Measurements from ENCODE around the gene C10orf95. TPM values are rescaled to one million over a fixed set of nuclear protein-coding genes. Genes with fewer than 3 reads are reported as not detected.

Gene C10orf95
- total and polyA plus RNA-seq, 10 donors: 0.06 to 0.77 (median 0.33) TPM; not detected in 3

GRCh38 chr10:102485093-102485784 is 33.9 kb upstream of the C10orf95 start:
- DNase-seq: peak; percentile 58
- H3K27ac ChIP-seq: no peak overlapping the region
- no peak overlapping the region for H3K4me3 ChIP-seq
- H3K4me1 ChIP-seq: no peaks in the 10 kb centered on the region
- H3K27me3 ChIP-seq (replicated peaks in 1 of 7): no peaks in the 10 kb centered on the region
- no peaks in the 10 kb centered on the region for H3K9me3 ChIP-seq
- 90 to 94% (median 92%) methylated on average over 18 of the region's 18 CpGs for WGBS, 5 donors
- TF ChIP-seq CTCF (IDR thresholded peaks at IDR 0.05 in 8 of 11, conservative IDR thresholded peaks at IDR 0.05 in 3 of 11) (no peak), POLR2AphosphoS5 (IDR thresholded peaks at IDR 0.05) (peak in 2 of 3 donors; percentile 20 to 32)
- H3K36me3 ChIP-seq: peaks cover 7 to 100% (median 100%) of the 10 kb centered on the region in 6 donors
- intact Hi-C loops (cut with DNase I; ENCODE audit: low total_unique reads): no loop called here

- intact Hi-C loops (cut with DNase I; ENCODE audit: low total_unique reads): no loop called here
- Histone ChIP-seq H3K36me3 (peaks cover 7 to 100% (median 95%) of the 10 kb centered on the region in 6 donors), H3K4me3 (no peak overlapping the region), H3K27ac (no peak overlapping the region), H3K4me1 (peaks cover 0 to 6% (median 2%) of the 10 kb centered on the region in 6 donors), H3K9me3 (no peaks in the 10 kb centered on the region), H3K27me3 (replicated peaks in 1 of 7) (no peaks in the 10 kb centered on the region)
- DNase-seq: peak; percentile 40
- 95 to 98% (median 96%) methylated on average over 13 of the region's 13 CpGs for WGBS, 5 donors
- TF ChIP-seq POLR2AphosphoS5 (IDR thresholded peaks at IDR 0.05) (peak in 2 of 3 donors; percentile 7 to 46), CTCF (IDR thresholded peaks at IDR 0.05 in 8 of 11, conservative IDR thresholded peaks at IDR 0.05 in 3 of 11) (no peak)
Measured at GRCh38 chr10:102484021-102484420, 32.7 kb upstream of the C10orf95 start.

- H3K4me1 ChIP-seq: peaks cover 0 to 14% (median 4%) of the 10 kb centered on the region in 6 donors
- intact Hi-C loops (cut with DNase I; ENCODE audit: low total_unique reads): no loop called here
- WGBS, 5 donors: 89 to 96% (median 91%) methylated on average over 8 to 9 of the region's 9 CpGs
- no peaks in the 10 kb centered on the region for H3K9me3 ChIP-seq
- DNase-seq: no peak
- H3K27ac ChIP-seq: peak overlapping the region in 1 of 8 donors; percentile 48
- no peak for TF ChIP-seq CTCF (IDR thresholded peaks at IDR 0.05 in 8 of 11, conservative IDR thresholded peaks at IDR 0.05 in 3 of 11)
- peak in 2 of 3 donors; percentile 33 to 56 for TF ChIP-seq POLR2AphosphoS5 (IDR thresholded peaks at IDR 0.05)
- TF ChIP-seq POLR2A (IDR thresholded peaks at IDR 0.05): no peak
- peaks cover 5 to 95% (median 59%) of the 10 kb centered on the region in 6 donors for H3K36me3 ChIP-seq
- no peaks in the 10 kb centered on the region for H3K27me3 ChIP-seq (replicated peaks in 1 of 7)
- no peak overlapping the region for H3K4me3 ChIP-seq
Measured at GRCh38 chr10:102480396-102480795, 29.1 kb upstream of the C10orf95 start.

- Histone ChIP-seq H3K27me3 (replicated peaks in 1 of 7) (no peaks in the 10 kb centered on the region), H3K27ac (peak overlapping the region in 3 of 8 donors; percentile 48 to 63 (median 48)), H3K4me1 (peaks cover 0 to 14% (median 4%) of the 10 kb centered on the region in 6 donors), H3K9me3 (no peaks in the 10 kb centered on the region), H3K36me3 (peaks cover 3 to 88% (median 51%) of the 10 kb centered on the region in 6 donors), H3K4me3 (no peak overlapping the region)
- DNase-seq: no peak
- intact Hi-C loops (cut with DNase I; ENCODE audit: low total_unique reads): loop anchor here (10.0 kb wide), 2 partner anchors 85 to 245 kb away; partner anchors contain the start of gene NFKB2
- no peak for TF ChIP-seq POLR2AphosphoS5 (IDR thresholded peaks at IDR 0.05)
- no peak for TF ChIP-seq POLR2A (IDR thresholded peaks at IDR 0.05)
- TF ChIP-seq CTCF (IDR thresholded peaks at IDR 0.05 in 8 of 11, conservative IDR thresholded peaks at IDR 0.05 in 3 of 11): no peak
Measured at GRCh38 chr10:102479651-102480050, 28.3 kb upstream of the C10orf95 start.

Measured in spleen (tissue), 11 donors.